Activated CD8-positive, alpha-beta memory T cell treated with anti-CD3 and anti-CD28 coated beads for 36 hours (primary cell): ENCODE results near the gene CAMKK1. TPM values are rescaled to one million over a fixed set of nuclear protein-coding genes. Genes with fewer than 3 reads are reported as not detected.
"Not testable (repeated sequence)": the region's sequence is repeated elsewhere in the genome, so short reads cannot be mapped to it uniquely, and the experiment has no call there.

Experiments
- CTCF ChIA-PET: fragments of 350-600 bp; sonication (Branson Sonifier 250); formaldehyde crosslinking; loops from one replicate; lab custom pipeline; 2021; ENCODE audit warnings: antibody characterized with exemption; lab: Charles Lee
- POLR2A ChIA-PET: fragments of 350-600 bp; sonication (Branson Sonifier 250); formaldehyde crosslinking; loops from one replicate; lab custom pipeline; 2021; ENCODE audit warnings: antibody characterized with exemption; lab: Charles Lee
- total RNA-seq, 2 experiments: library from RNA; stranded (reverse); gene quantifications; one replicate each; pipeline ENCODE4 v1.2.3, GENCODE V29; 2021

Gene CAMKK1
- total RNA-seq, 2 experiments from 2014 or later: 3.1 to 3.5 TPM

- ChIA-PET CTCF (interaction anchor here (1.1 to 2.1 kb wide), 3 partner anchors 8 to 140 kb away, joined by 3 to 5 read pairs (median 3); no protein-coding TSS in a partner anchor), POLR2A (no interaction called here)
Observed at GRCh38 chr17:3865176-3865575, 27.7 kb downstream of the CAMKK1 start.

- ChIA-PET CTCF (interaction anchor here (1.1 to 2.1 kb wide), 3 partner anchors 19 to 141 kb away, joined by 3 to 12 read pairs (median 5); partner anchors contain the start of gene NCBP3), POLR2A (no interaction called here)
Observed at GRCh38 chr17:3864534-3864933, 28.3 kb downstream of the CAMKK1 start.

GRCh38 chr17:3861761-3862681 lies 30.8 kb downstream of the CAMKK1 start:
- POLR2A ChIA-PET: no interaction called here

GRCh38 chr17:3860939-3861700 lies 31.7 kb downstream of the CAMKK1 start:
- CTCF ChIA-PET: interaction anchor here (0.9 to 2.7 kb wide), 3 partner anchors 16 to 125 kb away, joined by 3 to 8 read pairs (median 5); no protein-coding TSS in a partner anchor
- POLR2A ChIA-PET: no interaction called here

More at GRCh38 chr17:3861761-3862681, 30.8 kb downstream of the CAMKK1 start:
- CTCF ChIA-PET: interaction anchor here (0.9 to 2.7 kb wide), 4 partner anchors 17 to 149 kb away, joined by 3 to 8 read pairs (median 4); no protein-coding TSS in a partner anchor

GRCh38 chr17:3859940-3860339 lies 32.9 kb downstream of the CAMKK1 start:
- POLR2A ChIA-PET: no interaction called here
- CTCF ChIA-PET: interaction anchor here (2.7 kb wide), 1 partner anchor 54 kb away, joined by 8 read pairs; no protein-coding TSS in a partner anchor

- ChIA-PET CTCF (interaction anchor here (1.0 to 1.5 kb wide), 5 partner anchors 8 to 56 kb away, joined by 3 to 8 read pairs (median 3); partner anchors contain the start of gene NCBP3), POLR2A (no interaction called here)
Observed at GRCh38 chr17:3857261-3858105, 35.4 kb downstream of the CAMKK1 start.

GRCh38 chr17:3854204-3854603 lies 38.6 kb downstream of the CAMKK1 start:
- CTCF ChIA-PET, POLR2A ChIA-PET: not testable (repeated sequence)

- CTCF ChIA-PET: no interaction called here
- POLR2A ChIA-PET: no interaction called here
Observed at GRCh38 chr17:3852561-3852960, 40.3 kb downstream of the CAMKK1 start.

GRCh38 chr17:3851461-3852100 lies 41.3 kb downstream of the CAMKK1 start:
- ChIA-PET CTCF (no interaction called here), POLR2A (no interaction called here)

- POLR2A ChIA-PET: no interaction called here
Observed at GRCh38 chr17:3848229-3848835, 44.5 kb downstream of the CAMKK1 start.

GRCh38 chr17:3847165-3847670 lies 45.6 kb downstream of the CAMKK1 start:
- ChIA-PET CTCF (interaction anchor here (0.7 to 5.2 kb wide), 11 partner anchors 9 to 164 kb away, joined by 3 to 44 read pairs (median 6); no protein-coding TSS in a partner anchor), POLR2A (interaction anchor here (0.6 kb wide), 1 partner anchor 106 kb away, joined by 19 read pairs; no protein-coding TSS in a partner anchor)

More at GRCh38 chr17:3848229-3848835, 44.5 kb downstream of the CAMKK1 start:
- CTCF ChIA-PET: no interaction called here

GRCh38 chr17:3846437-3847164 lies 46.3 kb downstream of the CAMKK1 start:
- CTCF ChIA-PET: interaction anchor here (0.7 to 5.2 kb wide), 16 partner anchors 9 to 296 kb away, joined by 3 to 44 read pairs (median 4); partner anchors contain the start of genes CYB5D2, HASPIN, SHPK and ZZEF1
- POLR2A ChIA-PET: interaction anchor here (0.5 to 1.7 kb wide), 3 partner anchors 110 to 123 kb away, joined by 4 to 6 read pairs (median 4); partner anchors contain the start of gene HASPIN

GRCh38 chr17:3845621-3846436 lies 47.0 kb downstream of the CAMKK1 start, which contains the start of gene NCBP3:
Gene NCBP3, minus strand, starts transcription at chr17:3846246. Its CDS starts 23 bp downstream, at chr17:3846223.
- ChIA-PET POLR2A (interaction anchor here (0.6 to 1.7 kb wide), 4 partner anchors 26 to 122 kb away, joined by 3 to 6 read pairs (median 4); partner anchors contain the start of gene HASPIN), CTCF (interaction anchor here (0.7 to 5.2 kb wide), 18 partner anchors 8 to 297 kb away, joined by 3 to 44 read pairs (median 4); partner anchors contain the start of genes CAMKK1, CYB5D2, HASPIN and P2RX1)

GRCh38 chr17:3845291-3845620 lies 47.6 kb downstream of the CAMKK1 start:
- POLR2A ChIA-PET: interaction anchor here (0.5 to 1.7 kb wide), 4 partner anchors 26 to 528 kb away, joined by 3 to 6 read pairs (median 4); partner anchors contain the start of gene HASPIN
- CTCF ChIA-PET: interaction anchor here (0.7 to 5.2 kb wide), 12 partner anchors 16 to 163 kb away, joined by 3 to 44 read pairs (median 4); partner anchors contain the start of genes CAMKK1 and P2RX1

- POLR2A ChIA-PET: not testable (repeated sequence)
- CTCF ChIA-PET: interaction anchor here (1.0 to 5.2 kb wide), 11 partner anchors 17 to 331 kb away, joined by 3 to 44 read pairs (median 3); partner anchors contain the start of gene P2RX1
Observed at GRCh38 chr17:3844556-3844955, 48.3 kb downstream of the CAMKK1 start.
